Fibroblast of lung (primary cell): ENCODE results near the gene OR6C4.

Experiments used
- EZH2 ChIP-seq: IDR thresholded peaks from 2 replicates; pipeline ENCODE4 v1.5.1; 2012; ENCODE audit warnings: low read length, control low read depth, mild to moderate bottlenecking; ENCODE audit errors: missing control alignments
- TF ChIP-seq, protein P1 (sequence below), 2 donors: IDR thresholded peaks in 1 of 2; conservative IDR thresholded peaks in 1 of 2; 1 replicate in 1 of 2; 2 replicates in 1 of 2; pipeline ENCODE4 v1.5.1; 2011 to 2012; ENCODE audit warnings: low read length in 2 of 2, control low read depth in 1 of 2, inconsistent platforms in 1 of 2, low read depth in 1 of 2, mild to moderate bottlenecking in 1 of 2

DNA sequence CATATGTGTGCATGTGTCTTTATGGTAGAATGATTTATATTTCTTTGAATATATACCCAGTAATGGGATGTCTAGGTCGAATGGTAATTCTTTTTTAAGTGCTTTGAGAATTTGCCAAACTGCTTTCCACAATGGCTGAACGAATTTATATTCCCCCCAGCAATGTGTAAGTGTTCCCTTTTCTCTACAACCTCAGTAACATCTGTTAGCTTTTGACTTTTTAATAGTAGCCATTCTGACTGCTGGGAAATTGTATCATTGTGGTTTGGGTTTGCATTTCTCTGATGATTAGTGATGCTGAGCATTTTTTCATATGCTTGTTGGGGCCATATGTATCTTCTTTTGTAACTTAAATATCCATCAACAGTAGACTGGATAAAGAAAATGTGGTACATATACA is 47.8 kb upstream of the OR6C4 start:
- TF ChIP-seq, protein P1, sequence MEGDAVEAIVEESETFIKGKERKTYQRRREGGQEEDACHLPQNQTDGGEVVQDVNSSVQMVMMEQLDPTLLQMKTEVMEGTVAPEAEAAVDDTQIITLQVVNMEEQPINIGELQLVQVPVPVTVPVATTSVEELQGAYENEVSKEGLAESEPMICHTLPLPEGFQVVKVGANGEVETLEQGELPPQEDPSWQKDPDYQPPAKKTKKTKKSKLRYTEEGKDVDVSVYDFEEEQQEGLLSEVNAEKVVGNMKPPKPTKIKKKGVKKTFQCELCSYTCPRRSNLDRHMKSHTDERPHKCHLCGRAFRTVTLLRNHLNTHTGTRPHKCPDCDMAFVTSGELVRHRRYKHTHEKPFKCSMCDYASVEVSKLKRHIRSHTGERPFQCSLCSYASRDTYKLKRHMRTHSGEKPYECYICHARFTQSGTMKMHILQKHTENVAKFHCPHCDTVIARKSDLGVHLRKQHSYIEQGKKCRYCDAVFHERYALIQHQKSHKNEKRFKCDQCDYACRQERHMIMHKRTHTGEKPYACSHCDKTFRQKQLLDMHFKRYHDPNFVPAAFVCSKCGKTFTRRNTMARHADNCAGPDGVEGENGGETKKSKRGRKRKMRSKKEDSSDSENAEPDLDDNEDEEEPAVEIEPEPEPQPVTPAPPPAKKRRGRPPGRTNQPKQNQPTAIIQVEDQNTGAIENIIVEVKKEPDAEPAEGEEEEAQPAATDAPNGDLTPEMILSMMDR (conservative IDR thresholded peaks at IDR 0.05 in 1 of 2, IDR thresholded peaks at IDR 0.05 in 1 of 2; ENCODE audit: low read depth in 1 of 2, low read length in 2 of 2): no peak
- no peak for TF ChIP-seq EZH2
